HEK293T (cell line): ENCODE data around the gene SYNE3.

Experiments
- CTCF ChIA-PET: fragments of 350-600 bp; formaldehyde crosslinking; extraction: SDS; loops from one replicate; lab custom pipeline; 2021; ENCODE audit warnings: antibody characterized with exemption, inconsistent platforms; lab: Yijun Ruan, JAX
- POLR2A ChIA-PET: fragments of 350-600 bp; formaldehyde crosslinking; extraction: SDS; loops from one replicate; lab custom pipeline; 2020; ENCODE audit warnings: antibody characterized with exemption, inconsistent platforms; lab: Yijun Ruan, JAX
- DNase-seq: peaks from one replicate; pipeline ENCODE4 v3.0.0; 2012; ENCODE audit warnings: mixed read lengths; ENCODE audit errors: extremely low spot score
- ARNT ChIP-seq: fragments of 450-650 bp; IDR thresholded peaks from 2 replicates; pipeline ENCODE4 v1.6.1; 2017; ENCODE audit warnings: mild to moderate bottlenecking
- BHLHE40 ChIP-seq: fragments of 450-650 bp; IDR thresholded peaks from 2 replicates; pipeline ENCODE4 v1.6.1; 2016; ENCODE audit warnings: mild to moderate bottlenecking, moderate library complexity, borderline replicate concordance
- CTBP1 ChIP-seq: fragments of 450-650 bp; IDR thresholded peaks from 2 replicates; pipeline ENCODE4 v1.6.1; 2016; ENCODE audit warnings: borderline replicate concordance
- ELF4 ChIP-seq: fragments of 450-650 bp; IDR thresholded peaks from 2 replicates; pipeline ENCODE4 v1.6.1; 2017; ENCODE audit warnings: antibody characterized with exemption
- FOXA1 ChIP-seq: fragments of 450-650 bp; IDR thresholded peaks from 2 replicates; pipeline ENCODE4 v1.6.1; 2016; ENCODE audit warnings: mild to moderate bottlenecking
- FOXK2 ChIP-seq: fragments of 450-650 bp; IDR thresholded peaks from 2 replicates; pipeline ENCODE4 v1.6.1; 2016; ENCODE audit warnings: mild to moderate bottlenecking
- FOXM1 ChIP-seq: fragments of 450-650 bp; IDR thresholded peaks from 2 replicates; pipeline ENCODE4 v1.6.1; 2017; ENCODE audit warnings: mild to moderate bottlenecking, borderline replicate concordance
- HDGF ChIP-seq: fragments of 450-650 bp; IDR thresholded peaks from 2 replicates; pipeline ENCODE4 v1.6.1; 2017; ENCODE audit warnings: antibody characterized with exemption, borderline replicate concordance
- L3MBTL2 ChIP-seq: fragments of 450-650 bp; conservative IDR thresholded peaks from 2 replicates; pipeline ENCODE4 v1.6.1; 2016; ENCODE audit warnings: mild to moderate bottlenecking
- LEF1 ChIP-seq: fragments of 450-650 bp; IDR thresholded peaks from 2 replicates; pipeline ENCODE4 v1.6.1; 2017; ENCODE audit warnings: mild to moderate bottlenecking, borderline replicate concordance
- NFRKB ChIP-seq: fragments of 450-650 bp; IDR thresholded peaks from 2 replicates; pipeline ENCODE4 v1.6.1; 2016; ENCODE audit warnings: mild to moderate bottlenecking, moderate library complexity
- SP1 ChIP-seq: fragments of 450-650 bp; IDR thresholded peaks from 2 replicates; pipeline ENCODE4 v1.6.1; 2017
- SUZ12 ChIP-seq: fragments of 450-650 bp; IDR thresholded peaks from 2 replicates; pipeline ENCODE4 v1.6.1; 2016; ENCODE audit warnings: mild to moderate bottlenecking
- TARDBP ChIP-seq: fragments of 450-650 bp; IDR thresholded peaks from 2 replicates; pipeline ENCODE4 v1.6.1; 2016
- ZNF384 ChIP-seq: fragments of 450-650 bp; IDR thresholded peaks from 2 replicates; pipeline ENCODE4 v1.6.1; 2016
- TF ChIP-seq, protein P1 (sequence below): fragments of 450-650 bp; IDR thresholded peaks from 2 replicates; pipeline ENCODE4 v1.6.1; 2016

The SYNE3 gene

GRCh38 chr14:95541932-95542930 is 25.8 kb upstream of the SYNE3 start:
- DNase-seq: no peak
- ChIA-PET POLR2A (no interaction called here), CTCF (no interaction called here)
- TF ChIP-seq CTBP1 (no peak), TARDBP (no peak), HDGF (no peak), ELF4 (no peak)

DNA sequence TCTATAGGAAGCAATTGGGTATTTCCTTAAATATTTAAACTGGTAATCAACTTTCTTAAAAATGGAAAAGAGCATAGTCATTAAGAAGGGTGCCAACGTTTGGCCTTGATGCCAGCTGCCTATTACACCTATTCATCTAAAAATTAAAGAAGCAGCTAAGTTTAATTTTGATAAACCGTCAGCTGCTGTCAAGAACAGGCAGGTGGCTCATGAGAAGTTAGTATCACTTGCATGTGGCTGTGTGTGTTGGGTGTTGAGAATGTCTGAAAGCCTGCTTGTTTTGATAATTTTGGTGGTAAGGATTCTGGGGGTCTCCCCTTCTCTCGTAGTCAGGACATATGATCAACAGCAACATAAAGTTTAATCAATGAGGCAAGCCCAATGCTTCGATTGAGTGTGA is 24.9 kb upstream of the SYNE3 start:
- POLR2A ChIA-PET: no interaction called here
- CTCF ChIA-PET: no interaction called here
- DNase-seq: no peak
- no peak for TF ChIP-seq FOXK2
- TF ChIP-seq CTBP1: no peak
- no peak for TF ChIP-seq ZNF384
- no peak for TF ChIP-seq FOXA1
- no peak for TF ChIP-seq FOXM1
- TF ChIP-seq ARNT: no peak

- POLR2A ChIA-PET: no interaction called here
- TF ChIP-seq FOXM1: no peak
- TF ChIP-seq FOXK2: no peak
- no peak for TF ChIP-seq SUZ12
- TF ChIP-seq NFRKB: no peak
- no peak for TF ChIP-seq BHLHE40
- TF ChIP-seq ZNF384: no peak
- TF ChIP-seq SP1: no peak
- no peak for TF ChIP-seq TARDBP
- no peak for TF ChIP-seq ELF4
- no peak for TF ChIP-seq ARNT
- no peak for TF ChIP-seq LEF1
- TF ChIP-seq, protein P1, sequence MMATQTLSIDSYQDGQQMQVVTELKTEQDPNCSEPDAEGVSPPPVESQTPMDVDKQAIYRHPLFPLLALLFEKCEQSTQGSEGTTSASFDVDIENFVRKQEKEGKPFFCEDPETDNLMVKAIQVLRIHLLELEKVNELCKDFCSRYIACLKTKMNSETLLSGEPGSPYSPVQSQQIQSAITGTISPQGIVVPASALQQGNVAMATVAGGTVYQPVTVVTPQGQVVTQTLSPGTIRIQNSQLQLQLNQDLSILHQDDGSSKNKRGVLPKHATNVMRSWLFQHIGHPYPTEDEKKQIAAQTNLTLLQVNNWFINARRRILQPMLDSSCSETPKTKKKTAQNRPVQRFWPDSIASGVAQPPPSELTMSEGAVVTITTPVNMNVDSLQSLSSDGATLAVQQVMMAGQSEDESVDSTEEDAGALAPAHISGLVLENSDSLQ: no peak
- TF ChIP-seq CTBP1: no peak
- TF ChIP-seq HDGF: no peak
- TF ChIP-seq FOXA1: no peak
- DNase-seq: no peak
- CTCF ChIA-PET: interaction anchor here (0.6 kb wide), 1 partner anchor 25 kb away, joined by 3 read pairs; no protein-coding TSS in a partner anchor
Measured at GRCh38 chr14:95540236-95540855, 23.9 kb upstream of the SYNE3 start.

DNA sequence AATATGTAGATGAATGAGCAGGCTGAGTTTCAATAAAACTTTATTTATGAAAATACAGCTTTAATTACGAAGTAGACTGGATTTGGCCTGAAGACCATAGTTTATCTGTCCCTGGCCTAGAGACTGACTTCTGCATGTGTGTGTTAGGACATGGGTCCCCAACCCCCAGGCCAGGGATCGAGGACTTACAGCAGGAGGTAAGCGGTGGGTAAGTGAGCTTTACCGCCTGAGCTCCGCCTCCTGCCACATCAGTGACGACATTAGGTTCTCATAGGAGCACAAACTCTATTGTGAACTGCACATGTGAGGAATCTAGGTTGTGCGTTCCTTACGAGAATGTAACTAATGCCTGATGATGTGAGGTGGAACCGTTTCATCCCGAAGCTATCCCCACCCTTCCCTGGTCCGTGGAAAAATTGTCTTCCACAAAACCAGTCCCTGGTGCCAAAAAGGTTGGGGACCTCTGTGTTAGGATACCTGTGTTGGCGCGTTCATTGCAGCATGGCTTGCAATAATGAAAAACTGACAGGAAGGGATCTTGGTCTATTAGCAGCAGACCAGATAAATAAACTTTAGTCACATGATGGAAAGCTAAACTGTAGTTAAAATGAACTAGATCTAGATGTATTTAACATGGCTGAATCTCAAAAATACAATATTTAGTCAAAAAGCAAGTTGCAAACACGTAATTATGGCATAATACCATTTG is 22.5 kb upstream of the SYNE3 start:
- CTCF ChIA-PET: interaction anchor here (1.0 to 1.3 kb wide), 2 partner anchors 11 to 87 kb away, joined by 4 read pairs; no protein-coding TSS in a partner anchor
- POLR2A ChIA-PET: no interaction called here
- no peak for DNase-seq
- TF ChIP-seq TARDBP (no peak), ELF4 (no peak), BHLHE40 (no peak), FOXA1 (no peak), LEF1 (no peak), ZNF384 (no peak), NFRKB (no peak), HDGF (no peak), SP1 (no peak), L3MBTL2 (no peak), CTBP1 (no peak), FOXK2 (no peak), SUZ12 (no peak), ARNT (no peak), FOXM1 (no peak)
- TF ChIP-seq, protein P1: no peak

DNA sequence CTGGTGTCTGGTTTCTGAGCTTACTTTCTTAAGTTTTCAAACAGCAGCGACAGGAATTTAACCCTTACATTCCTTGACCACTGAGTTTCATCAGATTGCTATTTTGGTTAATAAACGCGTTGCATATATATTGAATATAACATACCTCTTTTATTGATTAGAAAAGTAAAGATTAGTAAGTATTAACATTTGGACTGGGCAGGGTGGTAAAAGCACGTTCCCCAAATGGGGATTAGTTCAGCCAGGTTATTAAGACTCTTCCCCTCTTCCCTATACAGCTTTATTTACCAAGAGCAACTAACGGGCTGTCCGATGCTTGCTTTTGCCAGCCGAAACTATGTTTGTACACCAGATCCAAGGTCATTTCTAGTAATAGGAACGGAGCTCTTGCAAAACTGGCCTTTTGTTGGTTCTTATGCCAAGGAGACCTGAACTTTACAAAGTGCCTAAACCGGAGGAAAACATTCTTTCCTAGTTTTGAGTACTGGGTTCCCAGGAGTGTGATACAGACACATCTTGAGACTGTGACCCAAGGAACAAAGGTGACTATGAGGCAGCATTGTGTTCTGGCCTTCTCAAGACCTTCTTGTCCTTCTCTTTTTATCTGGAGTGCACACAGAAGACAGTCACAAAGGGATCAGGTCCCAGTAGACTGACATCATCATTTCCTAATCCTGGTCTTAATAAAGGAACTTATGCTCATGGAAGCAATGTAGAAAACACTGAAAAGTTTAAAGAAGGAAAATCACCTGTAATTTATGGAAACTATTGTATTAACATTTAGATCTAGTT is 21.0 kb upstream of the SYNE3 start:
- no peak for TF ChIP-seq TARDBP
- no peak for TF ChIP-seq FOXM1
- TF ChIP-seq L3MBTL2: no peak
- no peak for TF ChIP-seq SUZ12
- no peak for TF ChIP-seq ZNF384
- no peak for TF ChIP-seq FOXA1
- no peak for TF ChIP-seq BHLHE40
- no peak for TF ChIP-seq CTBP1
- no peak for TF ChIP-seq SP1
- no peak for TF ChIP-seq ARNT
- TF ChIP-seq, protein P1: no peak
- no peak for TF ChIP-seq NFRKB
- TF ChIP-seq HDGF: no peak
- TF ChIP-seq ELF4: no peak
- TF ChIP-seq FOXK2: no peak
- TF ChIP-seq LEF1: no peak
- CTCF ChIA-PET: interaction anchor here (0.8 to 0.9 kb wide), 2 partner anchors 8 to 22 kb away, joined by 3 read pairs; no protein-coding TSS in a partner anchor
- no peak for DNase-seq
- POLR2A ChIA-PET: interaction anchor here (0.8 to 1.4 kb wide), 2 partner anchors 8 to 10 kb away, joined by 3 to 4 read pairs; no protein-coding TSS in a partner anchor
